ENCODE measurements around the gene UQCR11. TPM values are rescaled to one million over a fixed set of nuclear protein-coding genes. Genes with fewer than 3 reads are reported as not detected.

The UQCR11 gene
- total RNA-seq, 1 donor: 36.9 TPM

GRCh38 chr19:1592755-1593500 is 12.3 kb downstream of the UQCR11 start, which contains the start of gene MBD3:
Gene MBD3, minus strand, starts transcription at chr19:1592865. Its CDS starts 234 bp downstream, at chr19:1592631.
- peak; percentile 85 to 95 (median 93) for DNase-seq (ENCODE audit: low read depth in 2 of 3, low spot score in 2 of 3)

DNA sequence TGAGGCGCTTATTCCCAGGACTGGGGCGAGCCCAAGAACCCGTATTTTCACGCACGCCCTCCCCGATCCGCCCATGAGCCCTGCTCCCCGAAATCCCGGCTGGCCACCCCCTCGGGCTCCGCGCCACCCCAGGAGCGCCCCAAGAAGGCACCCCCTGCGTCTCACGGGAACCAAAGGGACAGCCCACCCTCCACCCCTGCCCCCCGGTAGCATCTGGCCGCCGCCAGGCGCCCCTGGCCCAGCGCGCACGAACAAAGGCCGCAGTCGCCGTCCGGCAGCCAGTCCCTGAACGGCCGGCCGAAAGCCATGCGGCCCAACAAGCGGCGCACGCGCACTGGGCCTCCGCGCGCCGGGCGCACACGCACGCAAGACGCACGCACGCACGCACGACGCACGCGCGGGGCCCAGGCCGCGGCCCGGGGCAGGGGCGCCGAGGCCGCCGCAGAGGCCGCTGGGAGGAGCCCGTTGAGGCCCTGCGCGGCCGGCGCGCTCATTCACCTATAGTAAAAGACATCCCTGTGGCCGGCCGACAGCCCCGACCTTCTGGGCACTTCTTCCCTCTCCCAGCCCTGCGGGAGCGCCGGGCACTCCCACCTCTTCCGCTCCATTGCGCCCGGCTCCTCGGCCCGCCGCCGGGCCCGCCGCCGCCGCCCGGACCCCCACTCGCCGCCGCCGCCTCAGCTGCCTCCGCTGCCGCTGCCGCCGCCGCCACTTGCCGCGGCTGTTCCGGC is 13.1 kb downstream of the UQCR11 start:
- peak; percentile 82 to 87 (median 83) for DNase-seq (ENCODE audit: low read depth in 2 of 3, low spot score in 2 of 3)

DNA sequence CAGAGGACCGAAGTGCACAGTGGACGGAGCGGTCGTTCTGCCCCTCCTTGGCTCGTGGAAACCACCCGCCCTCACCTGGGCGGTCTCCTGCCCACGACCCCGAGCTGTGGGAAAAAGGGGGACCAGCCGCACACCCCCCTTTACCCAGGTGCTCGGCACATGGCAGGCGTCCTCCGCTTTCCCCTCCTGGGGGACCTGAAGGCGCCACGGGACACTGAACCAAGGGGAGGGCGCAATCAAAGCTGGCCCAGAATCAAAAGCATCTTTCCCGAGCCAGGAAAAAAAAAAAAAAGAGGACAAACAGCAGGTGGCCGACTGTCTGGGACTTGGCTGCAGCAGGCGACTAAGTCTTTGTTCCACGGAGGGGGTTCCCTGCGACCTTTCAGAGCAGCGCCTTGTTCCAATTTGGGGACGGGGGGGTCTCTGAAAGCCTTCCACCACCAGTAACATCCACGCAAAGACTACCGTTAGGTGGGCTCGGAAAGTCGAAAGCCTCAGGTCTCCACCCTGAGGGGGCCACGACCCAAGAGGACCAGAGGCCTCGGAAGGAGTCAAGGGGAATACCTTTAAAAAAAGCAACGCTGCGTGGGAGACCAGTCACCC is 13.7 kb downstream of the UQCR11 start:
- DNase-seq (ENCODE audit: low read depth in 2 of 3, low spot score in 2 of 3): no peak

- peak in 2 of 3 donors; percentile 43 to 47 for DNase-seq (ENCODE audit: low read depth in 2 of 3, low spot score in 2 of 3)
These were observed 14.4 kb downstream of the UQCR11 start for GRCh38 chr19:1590641-1591397.

DNA sequence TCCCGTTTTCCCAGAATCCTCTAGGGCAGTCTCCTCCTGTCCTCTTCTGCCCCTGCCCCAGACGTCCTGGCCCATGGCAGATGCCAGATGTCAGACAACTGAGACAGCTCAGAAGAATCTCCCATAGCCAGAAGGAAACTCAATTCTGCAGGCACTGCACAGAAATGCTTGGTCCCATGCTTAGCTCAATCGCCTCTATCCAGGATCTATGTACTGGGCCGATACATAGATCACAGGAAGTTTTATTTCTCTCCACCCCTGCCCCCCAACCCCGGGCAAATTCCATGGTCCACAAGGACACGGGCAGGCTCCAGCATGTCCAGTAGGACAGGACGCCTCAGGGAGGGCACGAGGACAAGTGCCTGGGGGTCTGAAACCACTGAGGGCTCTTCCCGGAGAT is 17.4 kb downstream of the UQCR11 start:
- no peak for DNase-seq (ENCODE audit: low read depth in 2 of 3, low spot score in 2 of 3)

- no peak for DNase-seq (ENCODE audit: low read depth in 2 of 3, low spot score in 2 of 3)
These were observed 20.1 kb downstream of the UQCR11 start for GRCh38 chr19:1585243-1585580.

GRCh38 chr19:1584500-1585242 is 20.6 kb downstream of the UQCR11 start:
- DNase-seq (ENCODE audit: low read depth in 2 of 3, low spot score in 2 of 3): no peak

- DNase-seq (ENCODE audit: low read depth in 2 of 3, low spot score in 2 of 3): no peak
These were observed 23.1 kb downstream of the UQCR11 start for GRCh38 chr19:1582201-1582600.

DNA sequence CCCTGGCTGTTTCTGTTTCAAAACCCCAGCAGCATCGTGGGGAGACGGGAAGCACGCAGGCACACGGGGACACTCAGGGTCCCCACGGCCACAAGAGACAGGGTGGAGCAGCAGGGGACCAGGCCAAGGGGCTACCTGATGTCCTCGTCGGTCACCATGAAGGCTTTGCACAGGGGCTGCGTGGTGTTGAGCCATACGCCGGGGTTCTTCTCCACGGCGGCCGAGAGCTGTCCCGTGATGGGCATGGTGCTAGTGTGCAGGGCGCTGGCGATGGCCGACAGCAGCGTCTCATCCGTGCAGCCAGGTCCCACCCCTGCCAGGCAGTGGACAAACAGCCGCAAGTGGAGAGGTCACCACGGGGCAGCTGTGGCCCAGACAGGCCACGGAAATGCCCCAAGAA is 24.3 kb downstream of the UQCR11 start:
- DNase-seq (ENCODE audit: low read depth in 2 of 3, low spot score in 2 of 3): no peak

DNA sequence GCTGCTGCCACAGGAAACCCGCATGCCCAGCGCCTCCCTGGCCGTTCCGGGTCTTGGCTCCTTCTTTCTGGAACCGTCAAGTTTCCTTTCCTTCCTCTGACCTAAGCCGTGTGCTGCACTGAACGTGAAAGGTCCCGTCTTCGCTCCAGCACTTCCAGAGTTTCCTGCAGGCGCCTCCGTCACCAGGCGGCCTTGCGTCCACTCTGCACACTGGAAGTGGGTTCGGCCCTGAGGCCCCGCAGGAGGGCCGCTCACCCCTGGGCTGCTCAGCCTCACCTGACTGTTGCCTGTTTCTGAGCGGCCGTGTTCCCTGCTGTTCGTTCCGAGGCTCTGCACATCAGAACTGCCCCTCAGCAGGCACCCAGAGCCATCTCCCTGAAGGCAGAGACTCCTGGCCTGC is 24.9 kb downstream of the UQCR11 start:
- DNase-seq (ENCODE audit: low read depth in 2 of 3, low spot score in 2 of 3): no peak

- DNase-seq (ENCODE audit: low read depth in 2 of 3, low spot score in 2 of 3): no peak
These were observed 26.0 kb downstream of the UQCR11 start for GRCh38 chr19:1579222-1579621.

GRCh38 chr19:1577929-1578618 is 27.2 kb downstream of the UQCR11 start:
- no peak for DNase-seq (ENCODE audit: low read depth in 2 of 3, low spot score in 2 of 3)

- DNase-seq (ENCODE audit: low read depth in 2 of 3, low spot score in 2 of 3): no peak
These were observed 28.0 kb downstream of the UQCR11 start for GRCh38 chr19:1577090-1577928.

- no peak for DNase-seq (ENCODE audit: low read depth in 2 of 3, low spot score in 2 of 3)
These were observed 28.8 kb downstream of the UQCR11 start for GRCh38 chr19:1576242-1577089.

- no peak for DNase-seq (ENCODE audit: low read depth in 2 of 3, low spot score in 2 of 3)
These were observed 29.7 kb downstream of the UQCR11 start for GRCh38 chr19:1575323-1576241.

DNA sequence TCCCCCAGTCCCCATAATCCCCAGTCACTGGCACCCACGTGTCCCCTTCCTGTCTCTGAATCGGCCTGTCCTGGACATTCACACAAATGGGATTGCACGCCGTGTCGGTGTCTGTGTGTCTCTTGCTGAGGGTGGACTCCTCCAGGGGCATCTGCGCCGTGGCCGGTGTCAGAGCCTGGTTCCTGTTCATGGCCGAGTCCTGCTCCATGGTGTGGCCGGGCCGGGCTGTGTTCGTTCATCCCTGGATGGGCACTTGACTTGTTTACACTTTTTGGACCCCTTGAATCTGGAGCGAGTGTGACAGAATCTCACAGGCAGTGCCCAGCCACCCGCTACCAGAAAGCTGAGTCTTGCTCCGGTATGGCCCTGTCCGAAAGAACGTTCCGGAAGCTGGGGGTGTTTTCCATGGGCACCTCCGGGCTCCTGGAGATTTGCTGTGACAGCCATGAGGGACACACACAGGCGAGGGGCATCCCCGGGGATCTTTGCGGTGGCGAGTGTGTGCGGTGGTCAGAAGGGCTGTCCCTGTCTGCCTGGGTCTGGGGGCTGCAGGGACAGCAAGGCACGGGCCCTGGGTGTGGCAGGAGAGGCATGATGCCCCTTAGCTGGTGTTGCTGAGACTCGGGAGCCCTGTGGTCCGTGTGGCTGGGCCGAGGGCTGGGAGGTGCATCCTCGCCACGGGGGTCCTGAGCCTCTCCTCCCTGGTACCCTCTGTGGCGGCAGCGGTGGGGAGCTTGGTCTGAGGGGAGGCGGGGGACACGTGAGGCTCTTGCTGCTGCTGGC is 30.7 kb downstream of the UQCR11 start:
- DNase-seq (ENCODE audit: low read depth in 2 of 3, low spot score in 2 of 3): no peak

Data from hematopoietic multipotent progenitor cell (in vitro differentiated cells).